Endothelial cell (in vitro differentiated cells): ENCODE measurements around the gene VWA7. TPM values are rescaled to one million over a fixed set of nuclear protein-coding genes. Genes with fewer than 3 reads are reported as not detected.
A peak's percentile ranks its signal among the peaks of the same experiment; 100 is the strongest.
"Not testable (repeated sequence)": the region's sequence is repeated elsewhere in the genome, so short reads cannot be mapped to it uniquely, and the experiment has no call there.

ENCODE experiments used
- DNase-seq: peaks from one replicate; pipeline ENCODE4 v3.0.0; 2021; ENCODE audit warnings: low spot score
- H3K27ac Mint-ChIP-seq: one replicate; pipeline ENCODE4 v1.8.0; 2021; ENCODE audit warnings: mixed read lengths, inconsistent platforms; ENCODE audit not compliant: unreplicated experiment
- H3K27me3 Mint-ChIP-seq: one replicate; pipeline ENCODE4 v1.8.0; 2021; ENCODE audit warnings: mild to moderate bottlenecking, moderate library complexity, mixed read lengths, inconsistent platforms; ENCODE audit not compliant: unreplicated experiment
- H3K36me3 Mint-ChIP-seq: one replicate; pipeline ENCODE4 v1.8.0; 2021; ENCODE audit warnings: mild to moderate bottlenecking, low read depth, mixed read lengths, inconsistent platforms; ENCODE audit not compliant: unreplicated experiment
- H3K4me1 Mint-ChIP-seq: one replicate; pipeline ENCODE4 v1.8.0; 2021; ENCODE audit warnings: mild to moderate bottlenecking, mixed read lengths, inconsistent platforms; ENCODE audit not compliant: unreplicated experiment
- H3K4me3 Mint-ChIP-seq: one replicate; pipeline ENCODE4 v1.8.0; 2021; ENCODE audit warnings: mild to moderate bottlenecking, mixed read lengths, inconsistent platforms; ENCODE audit not compliant: unreplicated experiment
- H3K9me3 Mint-ChIP-seq: one replicate; pipeline ENCODE4 v1.8.0; 2021; ENCODE audit warnings: mixed read lengths, inconsistent platforms; ENCODE audit not compliant: unreplicated experiment
- total RNA-seq: library from RNA; stranded (reverse); fragmentation: NEBNext Ultra II Directional; extraction: Animal tissue kit (Norgen Biotek cat#: 25700); gene quantifications from one replicate; pipeline ENCODE4 v1.2.1, GENCODE V29; 2021; ENCODE audit not compliant: unreplicated experiment
- TF ChIP-seq, protein P1 (sequence below): fragments of 200-600 bp; sonication (generic); IDR thresholded peaks from one replicate; pipeline ENCODE4 v1.5.0; 2021; ENCODE audit warnings: antibody characterized with exemption; ENCODE audit not compliant: unreplicated experiment

Gene VWA7
- total RNA-seq, 1 donor from 2014 or later: 0.74 TPM

DNA sequence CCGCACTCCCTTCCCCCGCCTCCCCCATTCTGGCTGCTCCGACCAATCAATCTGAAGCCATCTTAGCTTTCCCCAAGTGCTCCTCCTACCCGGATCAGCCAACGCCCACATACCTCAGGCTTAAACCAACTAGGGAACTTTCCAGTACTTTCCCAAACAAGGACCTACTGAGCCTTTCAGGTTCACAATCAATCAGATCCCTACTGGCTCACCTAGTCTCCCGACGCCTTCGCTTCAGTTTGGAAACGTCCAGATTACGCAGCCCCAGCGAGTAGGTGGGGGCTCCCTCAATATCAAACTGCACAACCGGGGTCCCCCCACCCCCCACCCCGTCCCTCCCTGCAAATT, 37.5 kb upstream of the VWA7 start:
- Mint-ChIP-seq H3K27ac (peak overlapping the region; percentile 96), H3K4me1 (peaks cover 16% of the 10 kb centered on the region), H3K27me3 (peaks cover 11% of the 10 kb centered on the region), H3K9me3 (no peaks in the 10 kb centered on the region), H3K36me3 (no peaks in the 10 kb centered on the region), H3K4me3 (peak overlapping the region; percentile 85)
- TF ChIP-seq, protein P1, sequence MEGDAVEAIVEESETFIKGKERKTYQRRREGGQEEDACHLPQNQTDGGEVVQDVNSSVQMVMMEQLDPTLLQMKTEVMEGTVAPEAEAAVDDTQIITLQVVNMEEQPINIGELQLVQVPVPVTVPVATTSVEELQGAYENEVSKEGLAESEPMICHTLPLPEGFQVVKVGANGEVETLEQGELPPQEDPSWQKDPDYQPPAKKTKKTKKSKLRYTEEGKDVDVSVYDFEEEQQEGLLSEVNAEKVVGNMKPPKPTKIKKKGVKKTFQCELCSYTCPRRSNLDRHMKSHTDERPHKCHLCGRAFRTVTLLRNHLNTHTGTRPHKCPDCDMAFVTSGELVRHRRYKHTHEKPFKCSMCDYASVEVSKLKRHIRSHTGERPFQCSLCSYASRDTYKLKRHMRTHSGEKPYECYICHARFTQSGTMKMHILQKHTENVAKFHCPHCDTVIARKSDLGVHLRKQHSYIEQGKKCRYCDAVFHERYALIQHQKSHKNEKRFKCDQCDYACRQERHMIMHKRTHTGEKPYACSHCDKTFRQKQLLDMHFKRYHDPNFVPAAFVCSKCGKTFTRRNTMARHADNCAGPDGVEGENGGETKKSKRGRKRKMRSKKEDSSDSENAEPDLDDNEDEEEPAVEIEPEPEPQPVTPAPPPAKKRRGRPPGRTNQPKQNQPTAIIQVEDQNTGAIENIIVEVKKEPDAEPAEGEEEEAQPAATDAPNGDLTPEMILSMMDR: no peak
- peak; percentile 67 for DNase-seq

DNA sequence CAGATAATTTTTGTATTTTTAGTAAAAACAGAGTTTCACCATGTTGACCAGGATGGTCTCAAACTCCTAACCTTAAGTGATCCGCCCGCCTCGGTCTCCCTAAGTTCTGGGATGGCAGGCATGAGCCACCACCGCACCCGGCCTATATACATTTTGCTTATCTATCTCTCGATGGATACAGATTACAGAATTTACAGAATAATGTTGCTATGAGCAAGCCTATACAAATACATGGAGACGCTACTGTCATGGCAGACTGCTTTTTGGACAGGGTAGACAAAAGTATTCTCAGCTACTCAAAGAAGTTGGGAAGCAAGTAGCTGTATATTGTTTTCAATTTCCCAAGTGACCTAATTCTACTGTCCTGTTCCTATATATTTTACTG, 36.3 kb upstream of the VWA7 start:
- no peak for DNase-seq
- H3K27ac Mint-ChIP-seq: no peak overlapping the region
- peaks cover 18% of the 10 kb centered on the region for H3K4me1 Mint-ChIP-seq
- TF ChIP-seq, protein P1: no peak
- peaks cover 11% of the 10 kb centered on the region for H3K27me3 Mint-ChIP-seq
- H3K36me3 Mint-ChIP-seq: no peaks in the 10 kb centered on the region
- no peak overlapping the region for H3K4me3 Mint-ChIP-seq
- no peaks in the 10 kb centered on the region for H3K9me3 Mint-ChIP-seq

DNA sequence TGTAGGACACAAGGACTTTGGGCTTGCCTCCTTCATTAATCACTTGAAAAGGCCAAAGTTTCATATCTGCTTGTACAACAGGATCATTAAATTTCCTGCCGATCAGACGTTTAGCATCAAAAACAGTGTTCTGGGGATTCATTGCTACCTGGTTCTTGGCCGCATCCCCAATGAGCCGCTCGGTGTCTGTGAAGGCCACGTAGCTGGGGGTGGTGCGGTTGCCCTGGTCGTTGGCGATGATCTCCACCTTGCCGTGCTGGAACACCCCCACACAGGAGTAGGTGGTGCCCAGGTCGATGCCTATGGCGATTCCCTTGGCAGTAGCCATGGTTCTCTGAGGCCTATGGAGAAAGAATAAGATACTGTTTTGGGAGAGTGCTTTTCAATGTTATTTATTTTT, 34.5 kb upstream of the VWA7 start:
- Mint-ChIP-seq H3K27me3 (peaks cover 11% of the 10 kb centered on the region), H3K4me1 (peaks cover 8% of the 10 kb centered on the region), H3K4me3 (no peak overlapping the region), H3K36me3 (no peaks in the 10 kb centered on the region), H3K27ac (no peak overlapping the region), H3K9me3 (no peaks in the 10 kb centered on the region)
- TF ChIP-seq, protein P1: no peak
- no peak for DNase-seq

DNA sequence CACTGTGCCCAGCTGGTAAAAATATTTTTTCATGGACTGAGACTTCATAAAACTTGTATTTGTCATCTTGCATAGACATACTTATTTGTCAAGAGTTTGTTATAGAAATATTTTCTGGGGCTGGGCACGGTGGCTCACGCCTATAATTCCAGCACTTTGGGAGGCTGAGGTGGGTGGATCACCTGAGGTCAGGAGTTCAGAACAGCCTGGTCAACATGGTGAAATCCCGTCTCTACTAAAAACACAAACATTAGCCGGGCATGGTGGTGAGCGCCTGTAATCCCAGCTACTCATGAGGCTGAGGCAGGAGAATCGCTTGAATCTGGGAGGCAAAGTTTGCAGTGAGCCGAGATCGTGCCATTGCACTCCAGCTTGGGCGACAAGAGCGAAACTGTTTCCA, 31.5 kb upstream of the VWA7 start:
- H3K27me3 Mint-ChIP-seq, H3K4me3 Mint-ChIP-seq, H3K9me3 Mint-ChIP-seq, H3K36me3 Mint-ChIP-seq, H3K27ac Mint-ChIP-seq, DNase-seq: not testable (repeated sequence)
- H3K4me1 Mint-ChIP-seq: peaks cover 15% of the 10 kb centered on the region

DNA sequence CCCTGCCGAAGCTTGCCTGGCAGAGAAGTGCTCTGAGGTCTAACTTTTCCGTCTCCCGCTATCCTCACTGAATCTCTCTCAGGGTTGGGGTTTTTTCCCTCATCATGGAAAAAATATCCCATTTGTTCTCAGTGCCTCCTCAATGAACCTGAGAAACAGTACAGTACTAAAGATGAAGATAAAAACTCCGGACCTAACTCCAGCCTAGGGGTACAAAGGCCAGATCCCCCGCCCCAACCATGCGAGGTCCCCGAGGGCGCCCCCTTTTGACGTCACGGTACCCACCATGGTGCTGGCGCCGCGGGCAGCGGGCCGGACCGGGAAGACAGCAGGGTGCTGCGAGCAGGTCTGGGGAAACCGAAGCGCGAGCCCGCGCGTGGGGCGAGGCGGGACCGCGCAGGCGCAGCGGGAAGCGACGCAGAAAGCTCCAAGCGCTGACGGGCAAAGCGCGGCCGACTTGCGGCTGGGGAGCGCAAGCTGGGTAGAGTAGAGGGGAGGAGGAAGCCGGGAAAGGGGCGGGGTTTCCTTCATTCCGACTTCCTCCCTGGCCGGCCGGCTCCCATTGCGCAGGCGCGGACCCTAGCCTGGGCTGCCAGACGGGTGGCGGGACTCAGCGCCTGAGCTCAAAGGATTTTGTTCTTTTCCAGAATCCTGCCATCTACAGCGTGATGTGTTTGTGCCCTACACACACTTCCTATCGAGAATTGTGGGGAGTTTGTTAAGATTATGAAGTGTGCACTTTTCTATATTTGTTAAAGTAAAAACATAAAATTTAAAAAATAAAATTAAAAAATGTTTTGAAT, 29.5 kb upstream of the VWA7 start, which contains the start of gene LSM2:
Gene LSM2, minus strand, starts transcription at position 497 of the 803 bp plus-strand sequence. Its CDS starts 209 bp downstream, at position 288.
- peak within 1 kb of the TSS; percentile 80 for H3K27ac Mint-ChIP-seq
- TF ChIP-seq, protein P1: peak; percentile 28
- H3K9me3 Mint-ChIP-seq: no peaks in the 10 kb centered on the region
- DNase-seq: peak; percentile 96
- H3K4me3 Mint-ChIP-seq: peak within 1 kb of the TSS; percentile 95
- peaks cover 15% of the 10 kb centered on the region for H3K4me1 Mint-ChIP-seq
- no peaks in the 10 kb centered on the region for H3K36me3 Mint-ChIP-seq
- H3K27me3 Mint-ChIP-seq: peaks cover 6% of the 10 kb centered on the region
